GM18858 (cell line): Measurements from ENCODE around the gene FNDC10.
A peak's percentile ranks its signal among the peaks of the same experiment; 100 is the strongest.

ENCODE experiments used
- ATAC-seq: cut with Tn5 transposase; IDR thresholded peaks from one replicate; pipeline ENCODE4 v1.9.1; 2021; ENCODE audit not compliant: unreplicated experiment

Gene FNDC10

DNA sequence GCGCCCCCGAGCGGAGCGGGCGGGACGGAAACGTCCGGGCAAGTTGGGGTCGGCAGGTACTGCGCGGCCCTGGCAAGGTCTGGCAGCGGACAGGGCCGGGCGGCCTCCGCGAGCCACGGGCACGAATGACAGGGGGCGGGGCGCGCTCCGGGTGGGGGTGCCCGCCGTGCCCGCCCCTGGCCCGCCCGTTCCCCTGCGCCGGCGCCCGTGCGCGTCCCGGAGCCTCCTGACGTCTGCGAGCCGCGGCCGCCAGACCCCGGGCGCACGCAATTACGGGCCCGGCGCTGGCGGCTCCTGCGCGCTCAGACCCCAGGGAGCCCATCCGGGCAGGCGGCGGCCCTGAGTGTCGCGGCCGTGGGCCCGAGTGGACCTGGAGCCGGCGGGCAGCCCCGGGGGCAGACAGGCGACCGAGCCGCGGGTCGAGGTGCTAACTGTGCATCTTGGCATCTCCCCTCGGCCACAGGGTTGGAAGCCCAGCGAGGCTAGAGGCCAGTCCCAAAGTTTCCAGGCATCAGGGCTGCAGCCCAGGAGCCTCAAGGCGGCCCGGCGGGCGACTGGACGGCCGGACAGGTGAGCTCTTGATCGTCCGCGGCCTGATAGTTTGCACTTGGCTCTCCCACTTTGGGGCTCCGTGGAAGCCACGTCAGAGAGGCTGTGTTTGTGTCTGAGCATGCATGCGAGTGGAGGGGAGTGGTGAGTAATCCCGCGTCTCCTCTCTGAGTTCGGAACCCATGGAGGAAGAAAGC, 16.3 kb upstream of the FNDC10 start:
- peak; percentile 12 for ATAC-seq

DNA sequence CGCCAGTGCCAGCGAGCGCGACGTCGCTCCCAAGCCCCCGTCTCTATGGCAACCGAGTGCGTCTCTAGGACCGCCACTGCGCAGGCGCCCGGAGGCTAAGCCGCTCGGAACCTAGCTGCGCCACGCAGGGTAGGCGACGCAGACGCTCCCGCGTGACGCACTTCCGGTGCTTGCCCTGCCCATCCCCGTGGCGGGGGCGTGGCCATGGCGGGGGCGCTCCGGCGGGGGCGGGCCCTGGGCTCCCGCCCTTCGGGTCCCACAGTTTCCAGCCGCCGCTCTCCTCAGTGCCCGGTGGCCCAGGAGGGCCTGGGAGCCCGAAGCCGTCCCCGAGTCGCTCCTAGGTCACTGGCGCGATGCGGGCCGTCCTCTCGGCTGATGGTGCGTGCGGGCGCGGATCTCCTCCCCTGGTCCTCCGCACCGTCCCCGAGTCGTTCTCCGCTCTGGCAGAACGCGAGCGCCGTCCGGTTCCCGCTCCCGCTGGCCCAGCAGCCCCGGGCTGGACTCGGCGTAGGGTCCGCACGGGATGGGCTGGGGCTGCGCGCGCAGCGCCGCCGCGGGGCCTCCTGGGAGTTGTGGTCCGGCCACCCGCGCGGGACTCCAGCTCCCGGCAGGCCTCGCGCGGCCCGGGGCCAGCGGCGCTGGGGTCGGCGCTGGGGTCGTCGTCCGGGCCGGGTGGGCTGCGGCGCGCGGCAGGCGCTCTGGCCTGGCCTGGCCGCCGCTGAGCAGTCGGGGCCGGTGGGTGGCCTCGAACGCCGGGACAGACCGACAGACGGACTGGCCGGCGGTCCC, 15.5 kb upstream of the FNDC10 start, which contains the start of gene MIB2:
MIB2 (plus strand) TSS at position 245 of the 789 bp plus-strand sequence. CDS start 7,953 bp downstream, outside the sequence.
- peak; percentile 71 for ATAC-seq

DNA sequence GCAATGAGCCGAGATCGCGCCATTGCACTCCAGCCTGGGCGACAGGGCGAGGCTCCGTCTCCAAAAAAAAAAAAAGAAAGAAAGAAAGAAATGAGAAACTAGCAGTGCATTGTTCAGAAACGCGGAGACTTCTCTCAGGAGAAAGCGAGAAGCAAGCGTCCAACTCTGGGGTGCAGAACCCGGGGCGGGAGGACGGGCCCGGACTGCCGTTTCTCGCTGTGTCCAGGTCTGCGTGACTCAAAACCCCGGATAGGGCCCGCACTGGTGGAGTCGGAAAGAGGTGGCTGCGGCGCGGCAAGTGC, 15.0 kb upstream of the FNDC10 start:
- no peak for ATAC-seq

DNA sequence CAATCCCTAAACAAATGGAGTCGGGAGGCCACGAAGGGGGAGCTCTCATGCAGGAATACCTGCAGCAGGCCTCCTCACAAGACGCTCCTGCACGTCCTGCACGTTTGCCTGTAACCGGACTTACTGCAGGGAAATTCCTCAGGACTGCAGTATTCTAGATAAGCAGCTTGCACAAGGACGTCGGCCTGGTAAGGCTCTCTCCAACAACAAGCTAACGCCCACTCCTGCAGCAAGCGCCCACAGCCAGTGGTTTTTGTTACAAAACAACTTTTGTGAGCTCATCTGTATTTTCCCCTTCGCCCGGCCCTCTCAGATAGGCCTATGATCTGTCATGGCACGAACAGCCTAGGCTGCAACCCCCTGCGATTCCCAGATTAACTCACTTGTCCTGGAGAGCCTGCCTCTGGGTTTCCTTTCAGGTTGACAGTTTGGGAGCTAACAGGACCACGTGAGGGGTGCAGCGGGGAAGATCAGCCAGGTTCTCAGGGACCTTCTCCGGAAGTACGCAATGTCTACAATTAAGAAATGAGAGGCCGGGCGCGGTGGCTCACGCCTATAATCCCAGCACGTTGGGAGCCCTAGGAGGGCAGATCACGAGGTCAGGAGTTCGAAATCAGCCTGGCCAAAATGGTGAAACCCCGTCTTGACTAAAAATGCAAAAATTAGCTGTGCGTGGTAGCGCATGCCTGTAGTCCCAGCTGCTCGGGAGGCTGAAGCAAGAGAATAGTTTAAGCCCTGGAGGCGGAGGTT, 14.4 kb upstream of the FNDC10 start:
- no peak for ATAC-seq

DNA sequence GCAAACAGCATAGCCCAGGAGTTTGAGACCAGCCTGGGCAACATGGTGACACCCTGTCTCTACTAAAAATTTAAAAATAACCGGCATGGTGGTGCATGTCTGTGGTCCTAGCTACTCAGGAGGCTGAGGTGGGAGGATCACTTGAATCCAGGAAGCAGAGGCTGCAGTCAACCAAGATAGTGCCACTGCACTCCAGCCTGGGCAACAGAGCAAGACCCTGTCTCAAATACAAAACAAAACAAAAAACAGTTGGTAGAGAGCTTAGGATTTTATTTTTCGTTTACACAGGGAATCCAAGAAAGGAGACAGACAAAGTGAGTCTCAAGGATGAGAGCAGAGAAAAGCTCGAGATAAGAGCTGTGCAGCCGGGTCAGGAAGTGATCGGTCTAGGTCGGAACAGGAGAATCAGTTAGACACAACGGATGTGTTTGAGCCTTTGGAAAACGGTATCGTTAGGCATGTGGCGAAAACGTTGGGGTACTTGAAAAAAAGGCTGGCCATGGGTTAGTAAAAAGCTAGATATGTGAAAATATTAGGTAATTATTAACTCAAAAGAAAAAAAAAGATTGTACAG, 13.7 kb upstream of the FNDC10 start:
- no peak for ATAC-seq

DNA sequence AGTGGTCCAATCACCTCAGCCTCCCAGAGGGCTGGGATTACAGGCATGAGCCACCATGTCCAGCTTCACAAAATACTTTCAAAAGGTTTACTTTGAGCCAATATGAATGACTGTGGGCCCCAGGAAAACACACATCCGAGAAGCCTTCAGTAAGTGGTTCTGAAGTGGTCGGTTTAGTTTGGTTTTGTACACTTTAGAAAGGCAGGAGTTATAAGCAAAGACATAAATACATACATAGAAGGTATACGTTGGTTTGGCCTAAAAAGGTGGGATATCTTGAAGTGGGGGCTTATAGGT, 12.1 kb upstream of the FNDC10 start:
- no peak for ATAC-seq

DNA sequence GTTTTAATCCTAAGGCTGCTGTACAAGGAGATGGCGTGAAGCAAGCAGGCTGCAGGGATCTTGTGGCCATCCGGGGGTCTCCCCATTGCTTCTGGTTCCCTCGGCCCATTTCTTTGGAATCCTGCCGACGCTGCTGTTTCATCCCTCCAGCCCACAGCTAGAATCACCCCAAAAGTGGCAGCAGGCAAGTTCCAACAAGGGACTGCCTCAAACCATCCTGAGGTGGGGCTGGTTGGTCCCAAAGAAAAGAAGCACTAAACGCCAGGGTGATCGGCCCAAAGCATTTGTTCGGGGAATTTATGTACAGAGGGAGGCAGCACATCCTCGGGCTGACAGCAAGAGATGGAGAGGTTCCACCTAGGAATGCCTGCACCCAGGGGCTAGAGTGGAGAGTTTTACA, 10.9 kb upstream of the FNDC10 start:
- ATAC-seq = no peak

DNA sequence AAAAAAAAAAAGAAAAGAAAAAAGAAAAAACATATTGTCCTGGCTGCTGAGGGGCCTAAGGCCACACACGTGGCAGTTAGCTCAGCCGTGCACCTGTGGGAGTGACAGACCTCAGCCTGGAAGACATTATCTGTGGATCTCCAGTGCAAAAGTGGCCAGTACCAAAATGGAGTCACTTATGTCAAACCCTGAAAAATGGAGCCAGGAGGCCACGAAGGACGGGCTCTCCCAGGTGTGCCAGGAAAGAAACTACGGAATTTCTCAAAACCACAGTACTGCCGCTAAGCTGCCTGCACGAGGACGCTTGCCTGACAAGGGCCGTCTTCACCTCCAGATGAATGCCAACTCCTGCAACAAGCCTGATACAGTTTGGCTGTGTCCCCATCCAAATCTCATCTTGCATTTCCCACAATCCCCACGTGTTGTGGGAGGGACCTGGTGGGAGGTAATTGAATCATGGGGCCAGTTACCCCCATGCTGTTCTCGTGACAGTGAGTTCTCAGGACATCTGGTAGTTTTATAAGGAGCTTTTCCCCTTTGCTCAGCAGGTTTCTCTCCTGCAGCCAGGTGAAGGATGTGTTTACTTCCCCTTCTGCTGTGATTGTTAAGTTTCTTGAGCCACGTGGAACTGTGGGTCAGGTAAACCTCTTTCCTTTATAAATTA, 10.0 kb upstream of the FNDC10 start:
- ATAC-seq = no peak

DNA sequence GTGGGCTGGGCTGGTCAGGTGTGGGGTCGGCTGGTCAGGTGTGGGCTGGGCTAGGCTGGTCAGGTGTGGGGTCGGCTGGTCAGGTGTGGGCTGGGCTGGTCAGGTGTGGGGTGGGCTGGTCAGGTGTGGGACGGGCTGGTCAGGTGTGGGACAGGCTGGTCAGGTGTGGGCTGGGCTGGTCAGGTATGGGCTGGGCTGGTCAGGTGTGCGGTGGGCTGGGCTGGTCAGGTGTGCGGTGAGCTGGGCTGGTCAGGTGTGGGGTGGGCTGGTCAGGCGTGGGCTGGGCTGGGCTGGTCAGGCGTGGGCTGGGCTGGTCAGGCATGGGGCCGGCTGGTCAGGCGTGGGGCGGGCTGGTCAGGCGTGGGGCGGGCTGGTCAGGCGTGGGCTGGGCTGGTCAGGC, 6.3 kb upstream of the FNDC10 start:
- ATAC-seq = no peak

DNA sequence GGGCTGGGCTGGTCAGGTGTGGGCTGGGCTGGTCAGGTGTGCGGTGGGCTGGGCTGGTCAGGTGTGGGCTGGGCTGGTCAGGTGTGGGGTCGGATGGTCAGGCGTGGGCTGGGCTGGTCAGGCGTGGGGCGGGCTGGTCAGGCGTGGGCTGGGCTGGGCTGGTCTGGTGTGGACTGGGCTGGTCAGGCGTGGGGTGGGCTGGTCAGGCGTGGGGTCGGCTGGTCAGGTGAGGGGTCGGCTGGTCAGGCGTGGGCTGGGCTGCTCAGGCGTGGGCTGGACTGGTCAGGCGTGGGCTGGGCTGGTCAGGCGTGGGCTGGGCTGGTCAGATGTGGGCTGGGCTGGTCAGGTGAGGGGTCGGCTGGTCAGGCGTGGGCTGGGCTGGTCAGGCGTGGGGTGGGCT, 5.8 kb upstream of the FNDC10 start:
- ATAC-seq = no peak

DNA sequence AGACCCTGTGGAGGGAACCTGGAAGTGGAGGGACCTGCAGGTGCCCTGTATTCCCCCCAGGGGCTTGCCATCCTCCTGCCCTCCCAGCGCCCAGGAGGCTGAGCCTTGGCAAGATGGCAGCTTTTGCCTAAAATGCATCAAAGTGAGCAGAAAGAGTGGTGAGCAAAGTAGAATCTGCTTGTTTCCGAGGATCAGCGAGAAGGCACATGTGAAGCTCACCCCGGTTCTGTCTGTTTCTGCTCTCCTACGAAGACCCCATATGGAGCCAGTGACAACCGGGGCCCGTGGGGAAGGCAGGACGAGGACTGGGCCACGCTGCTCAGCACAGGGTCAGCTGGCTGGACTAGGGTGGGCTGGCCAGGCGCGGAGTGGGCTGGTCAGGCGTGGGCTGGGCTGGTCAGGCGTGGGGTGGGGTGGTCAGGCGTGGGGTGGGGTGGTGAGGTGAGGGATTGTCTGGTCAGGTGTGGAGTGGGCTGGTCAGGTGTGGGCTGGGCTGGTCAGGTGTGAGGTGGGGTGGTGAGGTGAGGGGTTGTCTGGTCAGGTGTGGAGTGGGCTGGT, 5.2 kb upstream of the FNDC10 start:
- ATAC-seq = no peak

DNA sequence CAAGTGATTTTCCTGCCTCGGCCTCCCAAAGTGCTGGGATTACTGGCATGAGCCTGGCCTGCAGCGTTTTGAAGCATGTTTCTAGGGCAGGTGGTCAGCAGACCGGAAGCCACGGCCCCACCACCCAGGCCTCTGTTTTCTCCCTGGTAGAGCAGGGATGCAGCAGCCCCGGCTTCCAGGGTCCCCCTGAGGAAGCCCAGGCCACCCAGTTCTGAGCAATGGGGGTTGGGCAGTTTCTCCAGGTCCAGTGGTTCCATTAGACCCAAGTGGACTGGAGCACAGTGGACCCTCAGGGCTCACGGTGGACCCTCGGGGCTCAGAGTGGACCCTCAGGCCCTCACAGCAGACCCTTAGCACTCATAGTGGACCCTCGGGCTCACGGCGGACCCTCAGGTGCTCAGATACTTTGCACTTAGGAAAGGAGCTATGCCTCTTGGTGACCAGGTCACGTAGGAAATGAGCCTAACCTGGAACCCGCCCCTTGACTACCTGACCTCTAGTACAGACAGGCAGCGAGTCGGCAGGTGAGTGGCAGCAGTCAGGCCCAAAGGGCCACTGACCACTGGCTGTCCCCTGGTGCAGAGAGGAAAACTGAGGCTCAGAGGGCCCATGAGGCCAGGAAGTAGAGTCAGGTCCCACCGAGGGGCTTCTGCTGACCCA, 4.6 kb upstream of the FNDC10 start:
- no peak for ATAC-seq

DNA sequence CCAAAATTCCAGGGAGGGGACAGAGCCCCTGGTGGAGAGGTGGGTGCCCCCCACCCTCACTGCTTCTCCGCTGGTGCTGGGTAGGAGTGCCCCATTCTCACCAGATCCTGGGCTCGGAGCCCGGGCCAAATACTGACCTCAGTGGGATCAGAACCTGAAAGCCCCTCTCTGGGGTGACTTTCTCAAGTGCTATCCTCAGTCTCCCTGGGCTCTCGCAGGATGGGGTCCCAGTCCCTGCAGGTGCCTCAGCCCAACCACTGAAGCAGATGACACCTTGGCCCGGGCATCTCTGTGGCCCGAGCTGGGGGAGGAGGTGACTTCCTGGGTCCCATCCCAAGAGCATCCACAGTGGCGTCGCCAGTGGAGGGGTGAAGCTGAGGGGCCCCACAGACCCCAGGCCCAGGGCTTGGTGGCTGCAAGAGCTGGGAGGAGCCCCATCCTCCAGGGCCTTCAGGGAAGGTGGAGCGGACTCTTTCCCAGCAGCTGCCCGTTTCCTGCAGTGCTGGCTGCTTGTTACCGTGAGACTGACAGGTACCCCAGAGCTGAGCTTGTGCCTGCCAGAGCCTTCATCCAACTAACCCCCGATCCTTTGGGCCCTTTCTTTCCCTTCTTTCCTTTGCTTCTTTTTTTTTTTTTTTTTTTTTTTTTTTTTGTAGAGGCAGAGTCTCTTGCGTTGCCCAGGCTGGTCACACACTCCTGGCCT, 3.9 kb upstream of the FNDC10 start:
- no peak for ATAC-seq

DNA sequence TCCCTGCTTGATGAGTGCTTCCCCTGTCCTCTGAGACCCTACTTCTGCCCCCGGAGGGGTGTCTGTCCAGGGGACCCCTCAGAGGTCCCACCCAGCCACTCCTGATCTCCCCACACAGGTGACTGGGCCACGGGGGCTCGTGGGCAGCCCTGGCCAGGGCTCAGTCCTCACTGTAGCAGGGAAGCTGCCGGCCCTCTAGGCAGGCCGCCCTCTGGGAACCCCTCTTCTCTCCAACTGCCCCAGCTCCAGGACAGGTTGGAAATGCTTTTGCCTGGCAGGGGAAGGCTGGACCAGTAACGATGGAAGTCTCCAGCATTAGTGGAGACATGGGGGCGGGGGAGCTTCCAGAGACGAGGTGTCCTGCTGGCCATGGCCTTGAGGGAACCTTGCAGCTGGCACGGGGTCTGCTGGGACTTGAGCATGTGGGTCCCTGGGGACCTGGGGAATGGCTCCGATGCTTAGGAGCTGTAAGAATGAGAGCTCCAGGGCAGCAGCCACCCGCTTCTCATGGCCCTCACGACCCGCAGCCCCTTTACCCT, 3.1 kb upstream of the FNDC10 start:
- no peak for ATAC-seq

DNA sequence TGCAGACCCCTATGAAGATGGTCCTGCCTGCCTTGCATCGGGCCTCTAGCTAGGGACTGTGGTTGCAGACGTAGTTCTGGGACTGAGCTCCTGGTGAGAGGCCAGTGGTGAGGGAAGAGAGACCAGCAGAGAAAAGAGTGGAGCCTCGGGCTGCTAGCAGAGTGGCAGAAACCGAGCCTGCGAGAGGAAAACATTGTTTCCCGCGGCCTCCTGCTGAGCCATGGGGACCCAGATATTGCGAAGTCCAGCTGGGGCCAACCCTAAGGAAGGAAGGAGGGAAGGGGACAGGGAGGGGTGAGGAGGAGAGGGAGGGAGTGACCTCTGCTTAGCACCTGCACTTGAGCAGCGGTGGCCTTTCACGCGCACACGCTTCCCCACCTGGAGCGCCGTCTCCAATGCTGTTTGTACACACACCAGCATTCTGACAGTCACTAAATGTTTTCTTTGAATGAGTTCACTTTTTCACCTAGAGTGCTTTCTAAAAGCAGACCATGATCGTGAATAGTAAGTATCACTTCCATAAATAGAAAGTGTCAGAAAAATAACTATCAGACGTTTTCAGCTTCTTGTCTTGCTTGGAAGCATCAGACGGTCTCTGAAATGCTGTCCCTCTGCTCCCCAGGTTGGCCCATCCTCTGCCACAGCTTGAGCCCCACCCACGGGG, 2.5 kb upstream of the FNDC10 start:
- ATAC-seq = no peak

DNA sequence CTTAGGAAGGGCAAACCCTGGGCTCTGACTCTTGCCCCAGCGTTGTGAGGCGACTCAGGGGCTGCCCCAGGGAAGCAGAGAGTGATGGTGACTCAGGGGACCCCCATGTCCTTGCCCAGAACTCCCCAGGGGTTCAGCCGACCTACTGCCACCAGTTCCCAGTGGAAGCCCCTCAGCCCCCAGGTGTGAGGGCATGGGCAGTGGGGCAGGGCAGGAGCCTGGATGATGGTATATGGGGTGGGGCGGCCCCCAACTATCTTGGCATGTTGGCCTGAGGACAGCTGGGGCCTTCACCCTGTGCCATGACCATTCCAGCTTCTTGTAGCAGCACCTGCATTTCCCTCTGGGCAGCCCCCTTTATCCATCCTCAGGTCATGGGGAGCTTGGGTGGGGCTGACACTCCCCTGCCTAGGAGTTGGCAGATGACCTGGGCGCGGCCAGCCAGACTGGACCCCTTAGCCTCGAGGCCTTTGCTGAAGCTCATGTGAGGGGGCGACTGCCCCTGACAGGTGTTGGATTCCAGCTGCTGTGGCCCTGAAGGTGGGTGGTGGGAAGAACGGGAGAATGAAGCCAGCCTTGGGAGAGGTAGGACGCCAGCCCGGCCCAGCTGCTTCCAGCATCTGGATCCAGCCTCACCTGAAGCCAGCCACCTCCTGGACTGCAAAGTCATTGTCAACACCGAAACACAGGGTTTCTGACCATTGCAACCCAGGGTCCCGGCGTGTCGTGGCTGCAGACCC, 1.8 kb upstream of the FNDC10 start:
- no peak for ATAC-seq

DNA sequence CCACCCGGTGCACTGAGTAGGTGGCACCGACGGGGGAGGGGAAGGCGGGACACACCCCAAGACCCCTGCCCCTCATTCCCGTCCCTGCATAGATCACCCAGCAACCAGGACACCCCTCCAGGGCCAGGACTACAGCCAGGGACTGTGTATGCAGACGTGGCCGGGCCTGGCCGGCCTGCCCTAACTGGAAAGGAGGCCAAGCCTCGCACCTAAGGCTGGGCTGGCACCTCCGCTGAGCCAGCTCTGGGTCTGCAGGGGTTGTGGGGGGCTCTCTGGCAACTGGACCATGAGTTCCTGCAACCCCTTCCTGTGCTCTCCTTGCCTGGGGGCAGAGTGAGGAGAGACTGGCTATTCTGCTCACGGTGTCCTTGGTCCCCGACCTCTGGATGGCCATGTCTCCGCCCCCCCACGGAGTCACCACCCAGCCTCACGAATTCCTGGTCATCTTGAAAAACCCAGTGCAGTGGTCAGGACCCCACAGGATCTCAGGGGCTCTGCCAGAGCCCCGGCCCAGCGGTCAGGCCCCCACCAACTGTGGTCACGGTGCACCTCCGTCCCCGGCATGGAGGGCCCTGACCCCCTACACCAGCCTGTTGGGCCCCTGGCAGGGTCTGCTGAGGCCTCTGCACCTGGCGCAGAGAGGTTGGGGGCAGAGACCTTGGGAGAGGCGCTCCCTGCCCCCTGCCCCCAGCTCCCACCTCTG, 1.1 kb upstream of the FNDC10 start:
- no peak for ATAC-seq
